Testis (tissue), 3 donors: ENCODE data around the gene RSPH1. TPM values are rescaled to one million over a fixed set of nuclear protein-coding genes. Genes with fewer than 3 reads are reported as not detected.

Experiments used
- DNase-seq: peaks from one replicate; pipeline ENCODE4 v3.0.0-alpha.2; 2019
- H3K27ac ChIP-seq, 2 donors: fragments of 200-600 bp; sonication (generic); one replicate each; pipeline ENCODE4 v1.5.1; 2019
- H3K27me3 ChIP-seq: fragments of 200-600 bp; sonication (generic); one replicate; pipeline ENCODE4 v1.5.1; 2019
- H3K36me3 ChIP-seq: fragments of 200-600 bp; sonication (generic); one replicate; pipeline ENCODE4 v1.5.1; 2017; ENCODE audit warnings: low read depth; ENCODE audit errors: missing control alignments
- H3K4me1 ChIP-seq: fragments of 200-600 bp; sonication (generic); one replicate; pipeline ENCODE4 v1.5.1; 2019
- H3K4me3 ChIP-seq, 2 donors: fragments of 200-600 bp; sonication (generic); one replicate each; pipeline ENCODE4 v1.5.1; 2017 to 2019
- H3K9me3 ChIP-seq: fragments of 200-600 bp; sonication (generic); one replicate; pipeline ENCODE4 v1.5.1; 2017
- POLR2A ChIP-seq: fragments of 450-650 bp; IDR thresholded peaks from one replicate; pipeline ENCODE4 v1.6.1; 2017; ENCODE audit warnings: antibody characterized with exemption, mild to moderate bottlenecking, moderate library complexity
- WGBS, 2 donors: methylation state at CpG; one replicate each; pipeline ENCODE4 v1.1.5; 2018; 5-methylcytosine and 5-hydroxymethylcytosine counted together
- intact Hi-C: fragments of 100-400 bp; cut with DNase I; formaldehyde crosslinking; loops from one replicate; pipeline ENCODE4 v1.15.1; 2023; ENCODE audit warnings: low total_unique reads
- polyA plus RNA-seq: library from polyadenylated mRNA; stranded (reverse); fragments of 350-450 nt; fragmentation: Illumina TruSeq; extraction: RNeasy Lipid Tissue Mini Kit (QIAGEN cat#74804); gene quantifications from one replicate; pipeline ENCODE4 v1.2.3, GENCODE V29; 2014; ENCODE audit warnings: low read depth, low replicate concordance; ENCODE audit not compliant: insufficient read depth
- total RNA-seq, 2 donors: library from RNA; depleted of rRNA; stranded (reverse); fragments of >200 nt; gene quantifications; one replicate each; pipeline ENCODE4 v1.2.3, GENCODE V29; 2016
- TF ChIP-seq, protein P1 (sequence below), 3 experiments: fragments of 450-650 bp in 2 of 3; fragments of 200-600 bp in 1 of 3; sonication (generic) in 1 of 3; IDR thresholded peaks; one replicate each; pipeline ENCODE4 v1.5.1; 2016 to 2019; ENCODE audit warnings: antibody characterized with exemption in 3 of 3, mild to moderate bottlenecking in 2 of 3, moderate library complexity in 1 of 3

The RSPH1 gene
- total and polyA plus RNA-seq, 3 donors from 2014 or later, result 10.4 to 59.6 (median 20.8) TPM

DNA sequence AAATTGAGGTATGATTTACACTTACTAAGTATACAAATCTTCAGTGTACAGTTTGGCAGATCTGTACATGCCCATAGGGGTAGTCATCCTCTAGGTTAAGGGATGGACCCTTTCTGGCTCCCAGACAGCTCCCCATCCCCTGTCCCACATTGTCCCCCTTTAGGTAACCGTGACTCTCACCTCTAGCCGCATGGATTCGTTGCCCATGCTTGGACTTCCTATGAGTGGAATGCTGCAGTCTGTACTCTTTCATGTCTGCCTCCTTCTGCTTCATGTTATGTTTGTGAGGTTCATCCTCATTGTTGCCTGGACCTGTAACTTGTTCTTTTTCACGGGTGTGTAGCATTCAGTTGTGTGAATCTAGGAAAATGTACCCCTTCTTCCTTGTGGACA lies 37.9 kb upstream of the RSPH1 start:
- no peak for DNase-seq
- Histone ChIP-seq H3K4me3 (no peak overlapping the region), H3K27ac (no peak overlapping the region), H3K27me3 (no peaks in the 10 kb centered on the region), H3K4me1 (no peaks in the 10 kb centered on the region), H3K36me3 (no peaks in the 10 kb centered on the region), H3K9me3 (no peaks in the 10 kb centered on the region)
- intact Hi-C loops, result no loop called here
- WGBS, 2 donors, result 95 to 96% methylated on average over 4 of the region's 4 CpGs
- TF ChIP-seq, protein P1, sequence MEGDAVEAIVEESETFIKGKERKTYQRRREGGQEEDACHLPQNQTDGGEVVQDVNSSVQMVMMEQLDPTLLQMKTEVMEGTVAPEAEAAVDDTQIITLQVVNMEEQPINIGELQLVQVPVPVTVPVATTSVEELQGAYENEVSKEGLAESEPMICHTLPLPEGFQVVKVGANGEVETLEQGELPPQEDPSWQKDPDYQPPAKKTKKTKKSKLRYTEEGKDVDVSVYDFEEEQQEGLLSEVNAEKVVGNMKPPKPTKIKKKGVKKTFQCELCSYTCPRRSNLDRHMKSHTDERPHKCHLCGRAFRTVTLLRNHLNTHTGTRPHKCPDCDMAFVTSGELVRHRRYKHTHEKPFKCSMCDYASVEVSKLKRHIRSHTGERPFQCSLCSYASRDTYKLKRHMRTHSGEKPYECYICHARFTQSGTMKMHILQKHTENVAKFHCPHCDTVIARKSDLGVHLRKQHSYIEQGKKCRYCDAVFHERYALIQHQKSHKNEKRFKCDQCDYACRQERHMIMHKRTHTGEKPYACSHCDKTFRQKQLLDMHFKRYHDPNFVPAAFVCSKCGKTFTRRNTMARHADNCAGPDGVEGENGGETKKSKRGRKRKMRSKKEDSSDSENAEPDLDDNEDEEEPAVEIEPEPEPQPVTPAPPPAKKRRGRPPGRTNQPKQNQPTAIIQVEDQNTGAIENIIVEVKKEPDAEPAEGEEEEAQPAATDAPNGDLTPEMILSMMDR (IDR thresholded peaks at IDR 0.05), result no peak
- TF ChIP-seq POLR2A, result no peak

DNA sequence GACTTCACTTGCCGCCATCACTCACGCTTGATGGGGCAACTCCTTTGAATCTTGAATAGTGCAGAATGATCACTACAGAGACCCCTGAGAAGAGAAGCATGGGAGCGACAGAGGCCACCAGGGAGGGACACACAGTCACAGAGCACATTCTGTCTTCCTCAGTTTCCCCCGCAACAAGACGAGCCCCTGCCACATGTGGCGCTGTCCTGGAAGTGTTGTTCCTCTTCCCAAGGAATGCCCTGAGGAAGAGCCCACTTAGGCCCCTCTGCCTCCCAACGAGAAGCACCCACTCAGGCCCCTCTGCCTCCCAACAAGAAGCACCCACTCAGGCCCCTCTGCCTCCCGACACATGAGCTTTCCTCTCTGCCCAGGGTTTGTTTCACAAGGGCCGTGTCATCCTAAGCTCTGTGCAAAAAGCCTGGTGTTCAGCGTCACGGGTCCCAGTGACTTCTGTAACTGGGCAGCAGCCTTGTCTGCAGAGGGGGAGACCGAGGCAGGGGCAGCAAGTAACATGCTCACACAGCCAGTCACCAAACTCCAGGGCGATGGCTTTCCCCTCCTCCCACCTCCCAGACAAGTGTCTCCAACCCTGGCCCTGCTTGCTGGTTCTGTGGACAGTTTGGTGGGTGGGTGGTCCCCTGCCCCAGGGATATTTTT lies 37.4 kb upstream of the RSPH1 start:
- Histone ChIP-seq H3K9me3 (no peaks in the 10 kb centered on the region), H3K27ac (no peak overlapping the region), H3K4me3 (no peak overlapping the region), H3K36me3 (no peaks in the 10 kb centered on the region), H3K27me3 (no peaks in the 10 kb centered on the region), H3K4me1 (no peaks in the 10 kb centered on the region)
- TF ChIP-seq, protein P1 (IDR thresholded peaks at IDR 0.05), result no peak
- TF ChIP-seq POLR2A, result no peak
- intact Hi-C loops, result no loop called here
- no peak for DNase-seq
- 84 to 88% methylated on average over 10 to 13 of the region's 13 CpGs for WGBS, 2 donors

DNA sequence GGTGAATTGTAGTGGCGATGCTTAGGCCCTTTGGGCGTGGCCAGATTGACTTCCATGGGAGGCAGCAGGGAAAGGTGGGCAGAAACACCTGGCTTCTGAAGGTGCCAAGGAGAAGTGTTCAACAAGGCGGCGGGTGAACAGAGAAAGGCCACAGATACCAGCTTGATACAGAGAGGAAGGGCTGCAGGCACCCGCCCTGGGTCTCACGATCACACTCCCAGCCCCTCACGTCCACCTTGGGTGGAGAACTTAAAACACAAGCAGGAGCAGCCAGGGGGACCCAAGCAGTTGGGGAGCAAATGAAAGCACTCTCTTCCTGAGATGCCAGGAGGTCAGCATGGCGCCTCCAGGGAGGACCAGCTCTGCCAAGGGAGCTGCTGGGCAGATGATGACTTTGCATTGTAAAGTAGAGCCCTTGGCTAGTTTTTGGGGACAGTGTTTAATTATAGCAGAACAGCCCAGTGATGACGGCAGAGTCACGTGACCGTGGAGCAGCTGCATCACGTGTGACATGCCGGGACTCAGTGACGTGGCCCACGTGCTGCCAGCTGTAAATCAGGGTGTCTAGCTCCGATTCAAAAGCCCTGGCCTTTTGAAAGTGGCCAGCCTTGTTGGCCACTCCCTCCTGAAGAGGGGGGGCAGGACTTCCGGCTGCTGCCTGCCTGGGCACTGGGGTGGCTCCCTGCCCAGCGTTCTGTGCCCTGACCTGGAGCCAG lies 36.6 kb upstream of the RSPH1 start:
- 80 to 92% methylated on average over 9 to 18 of the region's 18 CpGs for WGBS, 2 donors

DNA sequence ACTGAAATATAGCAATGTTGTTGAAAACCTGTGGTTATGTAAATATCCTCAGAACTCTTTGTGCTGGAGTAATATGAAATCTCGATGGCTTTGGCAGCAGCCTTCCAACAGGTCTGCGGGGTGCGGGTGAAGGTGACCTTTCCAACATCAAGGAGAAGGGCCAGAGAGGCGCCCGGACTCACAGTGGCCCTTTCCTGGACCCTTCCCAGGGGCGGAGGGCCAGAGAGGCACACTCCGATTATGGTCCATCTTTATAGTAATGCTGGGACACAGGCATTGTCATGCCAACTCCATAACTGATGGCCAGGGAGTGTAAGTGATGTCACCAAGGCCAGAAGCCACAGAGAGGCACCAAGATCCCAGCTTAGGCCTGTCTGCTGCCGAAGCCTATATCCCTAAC lies 35.7 kb upstream of the RSPH1 start:
- H3K4me1 ChIP-seq, result no peaks in the 10 kb centered on the region
- no peaks in the 10 kb centered on the region for H3K27me3 ChIP-seq
- WGBS, 2 donors, result 92 to 94% methylated on average over 8 of the region's 8 CpGs
- H3K36me3 ChIP-seq, result no peaks in the 10 kb centered on the region
- TF ChIP-seq POLR2A, result no peak
- TF ChIP-seq, protein P1 (IDR thresholded peaks at IDR 0.05), result no peak
- no peak for DNase-seq
- no peak overlapping the region for H3K4me3 ChIP-seq
- no peaks in the 10 kb centered on the region for H3K9me3 ChIP-seq
- intact Hi-C loops, result no loop called here
- no peak overlapping the region for H3K27ac ChIP-seq

More for the DNA sequence above, 36.6 kb upstream of the RSPH1 start:
- Histone ChIP-seq H3K27ac (no peak overlapping the region), H3K4me1 (no peaks in the 10 kb centered on the region), H3K4me3 (no peak overlapping the region), H3K27me3 (no peaks in the 10 kb centered on the region), H3K9me3 (no peaks in the 10 kb centered on the region), H3K36me3 (no peaks in the 10 kb centered on the region)
- TF ChIP-seq, protein P1 (IDR thresholded peaks at IDR 0.05), result no peak
- TF ChIP-seq POLR2A, result no peak
- peak; percentile 33 for DNase-seq
- intact Hi-C loops, result no loop called here
